ENCODE results near the gene FGF9.

The FGF9 gene

GRCh38 chr13:21719463-21719862, 48.6 kb downstream of the FGF9 start:
- no peak for FAIRE-seq

GRCh38 chr13:21723807-21724505, 53.1 kb downstream of the FGF9 start:
- no peak for FAIRE-seq

GRCh38 chr13:21730186-21730880, 59.5 kb downstream of the FGF9 start:
- no peak for FAIRE-seq

GRCh38 chr13:21733475-21734263, 62.8 kb downstream of the FGF9 start:
- no peak for FAIRE-seq

GRCh38 chr13:21734961-21735360, 64.1 kb downstream of the FGF9 start:
- FAIRE-seq: no peak

- FAIRE-seq: no peak
Observed at GRCh38 chr13:21735701-21736401, 65.0 kb downstream of the FGF9 start.

GRCh38 chr13:21736926-21737325, 66.1 kb downstream of the FGF9 start:
- no peak for FAIRE-seq

- FAIRE-seq: no peak
Observed at GRCh38 chr13:21738630-21739029, 67.8 kb downstream of the FGF9 start.

GRCh38 chr13:21739771-21740170, 68.9 kb downstream of the FGF9 start:
- no peak for FAIRE-seq

GRCh38 chr13:21741396-21741979, 70.6 kb downstream of the FGF9 start:
- no peak for FAIRE-seq

GRCh38 chr13:21742096-21742495, 71.2 kb downstream of the FGF9 start:
- FAIRE-seq: no peak

GRCh38 chr13:21744149-21744548, 73.3 kb downstream of the FGF9 start:
- FAIRE-seq: no peak

GRCh38 chr13:21745307-21745706, 74.4 kb downstream of the FGF9 start:
- FAIRE-seq: no peak

- FAIRE-seq: no peak
Observed at GRCh38 chr13:21747456-21747855, 76.6 kb downstream of the FGF9 start.

- no peak for FAIRE-seq
Observed at GRCh38 chr13:21748166-21748565, 77.3 kb downstream of the FGF9 start.

- no peak for FAIRE-seq
Observed at GRCh38 chr13:21749410-21749809, 78.5 kb downstream of the FGF9 start.

GRCh38 chr13:21752501-21752900, 81.6 kb downstream of the FGF9 start:
- no peak for FAIRE-seq

GRCh38 chr13:21753117-21753729, 82.3 kb downstream of the FGF9 start:
- FAIRE-seq: no peak

Measured in TTC549 (cell line).